HL-60 (cell line): ENCODE measurements around the gene KLF5.

ENCODE experiments used
- CTCF ChIP-seq: IDR thresholded peaks from one replicate; pipeline ENCODE4 v1.5.1; 2011; ENCODE audit warnings: low read length, control low read depth, inconsistent platforms; ENCODE audit not compliant: insufficient read depth
- REST ChIP-seq: IDR thresholded peaks from 2 replicates; pipeline ENCODE4 v1.6.1; 2012; ENCODE audit warnings: low read depth; ENCODE audit not compliant: insufficient replicate concordance

GRCh38 chr13:73089213-73089612 is 30.4 kb downstream of the KLF5 start:
- TF ChIP-seq REST (no peak), CTCF (no peak)
